A204.1 (cell line): Measurements from ENCODE around the gene CTSE.
"Not testable (repeated sequence)": the region's sequence is repeated elsewhere in the genome, so short reads cannot be mapped to it uniquely, and the experiment has no call there.

ENCODE experiments used
- FAIRE-seq: peaks from 2 replicates; lab custom pipeline; 2012; peaks lifted over from hg19 to GRCh38; lab: Jason Lieb, UNC

CTSE gene

GRCh38 chr1:206023695-206024094, at the start of gene CTSE:
CTSE (minus strand) TSS chr1:206023895; CDS start chr1:206023791, 104 bp downstream.
- no peak for FAIRE-seq

GRCh38 chr1:206070627-206071304, 47.1 kb upstream of the CTSE start:
- FAIRE-seq = no peak

GRCh38 chr1:206068314-206068713, 44.6 kb upstream of the CTSE start:
- no peak for FAIRE-seq

DNA sequence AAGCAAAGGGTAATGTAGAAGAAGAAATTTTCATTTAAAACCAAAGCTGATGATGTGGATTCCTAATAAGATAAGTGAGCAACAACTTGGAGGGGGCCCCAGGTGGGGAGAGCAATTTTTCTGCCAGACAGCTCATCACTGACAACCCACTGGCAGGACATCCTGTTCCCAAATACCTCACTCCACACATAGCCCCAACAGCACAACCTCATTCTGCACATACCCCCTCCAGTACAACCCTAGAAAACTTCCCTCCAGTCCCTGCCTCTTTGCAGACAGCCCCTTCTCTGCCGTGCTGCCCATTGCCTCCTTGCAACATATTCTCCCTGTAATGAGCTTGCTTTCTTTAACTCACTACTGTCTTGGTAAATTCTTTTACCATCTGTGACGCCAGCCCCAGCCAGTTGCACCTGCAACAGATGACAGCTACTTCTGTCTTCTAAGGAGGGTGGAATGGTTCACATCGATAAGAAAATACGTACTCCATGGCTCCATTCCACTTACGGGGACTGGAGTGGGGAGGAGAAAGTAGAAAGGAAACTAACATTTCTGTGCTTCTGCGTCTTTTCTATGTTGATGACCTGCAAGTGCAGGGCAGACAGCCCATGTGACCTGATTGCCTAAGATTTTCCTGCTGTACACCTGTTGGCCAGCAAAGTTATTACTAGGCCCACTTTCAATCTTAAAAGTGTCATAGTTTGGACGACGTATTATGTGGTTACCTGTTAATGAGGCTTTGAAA, 44.0 kb upstream of the CTSE start:
- FAIRE-seq = no peak

GRCh38 chr1:206066479-206067171, 42.9 kb upstream of the CTSE start:
- no peak for FAIRE-seq

- FAIRE-seq = no peak
Measured at GRCh38 chr1:206065547-206066145, 42.0 kb upstream of the CTSE start.

- FAIRE-seq = not testable (repeated sequence)
Measured at GRCh38 chr1:206064501-206064900, 40.8 kb upstream of the CTSE start.

GRCh38 chr1:206064001-206064400, 40.3 kb upstream of the CTSE start:
- not testable (repeated sequence) for FAIRE-seq

GRCh38 chr1:206062464-206062863, 38.8 kb upstream of the CTSE start:
- FAIRE-seq = no peak

- no peak for FAIRE-seq
Measured at GRCh38 chr1:206060844-206061243, 37.1 kb upstream of the CTSE start.

DNA sequence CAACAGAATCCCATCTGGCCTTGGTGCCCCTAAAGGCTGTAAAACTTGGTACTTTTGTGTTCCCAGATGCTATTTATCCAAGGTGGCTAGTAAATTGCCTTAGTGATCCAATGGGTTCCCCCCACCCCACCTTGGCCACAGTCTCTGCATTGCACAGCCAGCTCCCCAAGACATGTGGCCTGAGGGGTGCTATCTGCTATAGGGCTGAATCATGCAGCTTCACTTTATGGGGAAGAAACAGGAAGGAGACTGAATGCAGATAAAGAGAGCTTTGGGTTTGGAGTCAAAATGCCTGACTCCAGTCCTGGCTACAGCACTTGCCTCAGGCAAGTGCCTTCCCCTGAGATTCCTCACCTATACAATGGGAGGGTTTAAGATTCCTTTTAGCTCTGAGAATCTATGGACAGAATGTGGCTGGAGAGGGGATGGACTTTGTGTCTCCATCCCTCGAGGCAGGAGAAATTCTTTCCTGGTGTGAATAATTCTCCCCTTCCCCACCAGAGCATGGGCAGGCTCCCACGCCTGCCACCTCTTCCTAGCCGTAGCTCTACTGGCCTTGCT, 35.7 kb upstream of the CTSE start:
- FAIRE-seq = no peak

DNA sequence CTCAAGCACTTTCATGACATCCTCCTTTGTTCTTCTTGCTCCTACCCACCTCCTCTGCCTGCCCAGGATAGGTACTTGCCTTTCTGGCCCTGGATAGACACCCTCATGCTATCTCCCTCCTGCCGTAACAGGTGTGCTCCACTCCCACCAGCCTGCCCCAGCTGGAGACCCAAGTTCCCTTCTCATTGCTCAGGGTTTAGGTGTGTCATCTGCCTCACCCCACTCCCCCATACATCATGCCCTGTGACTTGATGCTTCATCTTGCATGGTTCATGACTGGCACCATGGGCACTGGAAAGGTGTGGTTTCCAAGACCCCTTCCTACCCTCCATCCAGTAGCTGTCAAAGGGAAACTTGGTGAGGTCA, 35.2 kb upstream of the CTSE start:
- FAIRE-seq = no peak

DNA sequence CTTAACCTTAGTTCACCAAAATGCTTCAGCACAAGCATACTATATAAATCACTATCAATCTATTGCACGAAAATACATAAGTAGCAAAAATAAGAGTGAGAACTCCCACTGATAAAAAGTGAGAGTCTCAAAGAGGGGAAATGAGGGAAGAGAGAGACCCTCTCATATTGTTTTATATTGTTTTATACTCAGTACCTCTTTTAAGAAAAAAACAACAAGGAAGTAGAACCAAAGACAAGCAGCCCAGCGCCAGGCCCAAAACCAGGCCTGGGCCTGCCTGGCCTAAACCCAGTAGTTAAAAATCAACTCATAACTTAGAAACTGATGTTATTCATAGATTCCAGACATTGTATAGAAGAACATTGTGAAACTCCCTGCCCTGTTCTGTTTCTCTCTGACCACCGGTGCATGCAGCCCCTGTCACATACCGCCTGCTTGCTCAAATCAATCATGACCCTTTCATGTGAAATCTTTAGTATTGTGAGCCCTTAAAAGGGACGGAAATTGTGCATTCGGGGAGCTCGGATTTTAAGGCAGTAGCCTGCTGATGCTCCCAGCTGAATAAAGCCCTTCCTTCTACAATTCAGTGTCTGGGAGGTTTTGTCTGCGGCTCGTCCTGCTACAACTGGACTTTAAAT, 34.7 kb upstream of the CTSE start:
- not testable (repeated sequence) for FAIRE-seq

DNA sequence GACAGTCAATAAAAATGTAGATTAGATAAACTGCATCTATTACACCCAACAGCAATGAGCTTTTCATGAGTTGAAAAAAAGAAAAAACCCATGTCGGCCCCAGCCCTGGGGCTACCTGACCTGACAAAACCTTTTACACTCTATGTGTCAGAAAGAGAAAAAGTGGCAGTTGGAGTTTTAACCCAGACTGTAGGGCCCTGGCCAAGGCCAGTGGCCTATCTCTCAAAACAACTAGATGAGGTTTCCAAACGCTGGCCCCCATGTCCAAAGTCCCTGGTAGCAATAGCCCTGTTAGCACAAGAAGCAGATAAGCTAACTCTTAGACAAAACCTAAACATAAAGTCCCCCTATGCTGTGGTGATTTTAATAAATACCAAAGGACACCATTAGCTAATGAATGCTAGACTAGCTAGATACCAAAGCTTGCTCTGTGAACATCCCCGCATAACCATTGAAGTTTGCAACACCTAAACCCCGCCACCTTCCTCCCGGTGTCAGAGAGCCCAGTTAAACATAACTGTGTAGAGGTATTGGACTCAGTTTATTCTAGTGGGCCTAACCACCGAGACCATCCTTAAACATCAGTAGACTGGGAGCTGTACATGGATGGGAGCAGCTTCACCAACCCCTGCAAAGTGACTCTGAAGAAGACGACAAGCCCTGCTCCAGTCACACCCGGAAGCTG, 32.1 kb upstream of the CTSE start:
- FAIRE-seq = not testable (repeated sequence)

DNA sequence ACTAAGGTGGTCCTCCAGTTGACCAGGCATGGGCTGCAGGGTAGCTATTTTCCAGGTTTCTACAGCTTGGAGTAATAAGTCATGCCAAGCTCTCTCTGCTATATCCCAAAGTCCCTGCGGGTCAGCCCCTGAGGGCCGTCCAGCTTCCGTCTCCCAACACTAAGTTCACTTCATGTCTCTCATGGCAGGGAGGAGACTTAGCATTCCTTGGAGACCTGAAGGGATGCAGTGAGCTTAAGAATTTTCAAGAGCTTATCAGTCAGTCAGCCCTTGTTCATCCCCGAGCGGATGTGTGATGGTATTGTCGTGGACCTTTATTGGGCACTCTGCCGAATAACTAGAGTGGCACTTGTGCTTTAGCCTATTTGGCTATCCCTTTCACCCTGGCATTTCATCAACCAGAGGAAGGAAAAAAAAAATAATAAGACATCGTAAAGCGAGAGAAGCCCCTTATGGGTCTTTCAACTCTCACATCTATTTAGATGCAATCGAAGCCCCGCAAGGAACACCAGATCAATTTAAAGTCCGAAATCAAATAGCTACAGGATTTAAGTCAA, 31.5 kb upstream of the CTSE start:
- FAIRE-seq = not testable (repeated sequence)

DNA sequence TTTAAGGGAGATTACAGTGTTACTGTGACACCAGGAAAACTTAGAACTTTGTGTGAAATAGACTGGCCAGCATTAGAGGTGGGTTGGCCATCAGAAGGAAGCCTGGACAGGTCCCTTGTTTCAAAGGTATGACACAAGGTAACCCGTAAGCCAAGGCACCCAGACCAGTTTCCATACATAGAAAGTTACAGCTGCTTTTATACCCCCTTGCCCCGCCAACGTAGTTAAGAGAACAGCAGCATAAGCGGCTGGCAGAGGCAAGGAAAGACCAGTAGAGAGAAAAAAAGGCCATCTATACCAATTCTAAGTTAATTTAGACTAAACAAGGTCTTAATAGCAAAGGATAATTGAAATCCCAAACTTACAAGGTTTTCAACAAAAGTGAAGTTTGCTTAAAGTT, 29.9 kb upstream of the CTSE start:
- not testable (repeated sequence) for FAIRE-seq

- not testable (repeated sequence) for FAIRE-seq
Measured at GRCh38 chr1:206052919-206053610, 29.4 kb upstream of the CTSE start, which contains the start of gene RHEX. RHEX (plus strand) TSS chr1:206053173; CDS start chr1:206097829, 44,656 bp downstream.

- not testable (repeated sequence) for FAIRE-seq
Measured at GRCh38 chr1:206052231-206052865, 28.7 kb upstream of the CTSE start.

DNA sequence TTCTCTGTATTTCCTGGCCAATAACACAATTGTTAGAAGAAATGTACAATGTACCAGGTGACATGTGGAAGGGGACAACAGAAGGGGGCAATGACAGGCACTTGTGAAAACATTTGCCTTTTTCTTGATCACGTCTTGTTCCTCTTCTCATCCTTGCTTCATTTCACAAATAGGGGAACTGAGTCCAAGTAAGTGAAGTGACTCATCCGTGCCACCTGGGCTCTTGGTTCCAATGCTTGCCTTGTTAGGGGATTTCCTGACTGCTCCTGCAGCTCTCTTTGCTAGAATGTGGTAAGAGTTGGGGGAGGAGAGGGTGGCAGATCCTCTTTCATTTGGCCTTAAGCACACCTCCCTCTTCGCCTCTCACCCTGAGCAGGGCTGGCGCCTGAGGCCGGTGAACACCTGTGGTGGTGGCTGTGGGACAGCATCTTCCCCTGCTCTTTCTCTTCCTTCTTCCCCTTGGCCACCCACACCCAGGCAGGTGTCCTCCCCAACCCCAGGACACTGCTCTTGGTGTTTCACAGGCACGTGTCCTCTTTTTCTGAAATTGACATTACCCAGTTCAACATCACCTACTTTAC, 27.1 kb upstream of the CTSE start:
- no peak for FAIRE-seq
